GM12873 (cell line): ENCODE measurements around the gene CWC25.

Experiments used
- TF ChIP-seq, protein P1 (sequence below): IDR thresholded peaks from 2 replicates; pipeline ENCODE4 v1.5.1; 2012; ENCODE audit warnings: low read depth, mild to moderate bottlenecking, moderate library complexity, low read length, control low read depth; ENCODE audit not compliant: insufficient read depth; ENCODE audit errors: missing control alignments

CWC25 gene

DNA sequence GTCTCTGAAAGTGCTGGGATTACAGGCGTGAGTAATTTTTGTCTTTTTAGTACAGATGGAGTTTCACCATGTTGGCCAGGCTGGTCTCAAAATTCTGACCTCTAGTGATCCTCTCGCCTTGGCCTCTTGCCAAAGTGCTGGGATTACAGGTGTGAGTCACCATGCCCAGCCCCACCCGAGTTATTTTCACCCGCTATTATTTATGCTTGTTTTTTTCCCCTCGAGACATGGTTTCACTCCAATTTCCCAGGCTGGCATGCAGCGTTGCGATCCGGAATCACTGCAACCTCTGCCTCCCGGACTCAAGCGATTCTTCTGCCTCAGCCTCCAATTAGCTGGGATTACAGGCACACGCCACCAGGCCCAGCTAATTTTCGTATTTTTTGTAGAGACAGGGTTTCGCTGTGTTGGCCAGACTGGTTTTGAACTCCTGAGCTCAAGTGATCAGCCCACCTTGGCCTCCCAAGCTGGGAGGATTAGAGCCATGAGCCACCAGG is 19.2 kb upstream of the CWC25 start:
- TF ChIP-seq, protein P1, sequence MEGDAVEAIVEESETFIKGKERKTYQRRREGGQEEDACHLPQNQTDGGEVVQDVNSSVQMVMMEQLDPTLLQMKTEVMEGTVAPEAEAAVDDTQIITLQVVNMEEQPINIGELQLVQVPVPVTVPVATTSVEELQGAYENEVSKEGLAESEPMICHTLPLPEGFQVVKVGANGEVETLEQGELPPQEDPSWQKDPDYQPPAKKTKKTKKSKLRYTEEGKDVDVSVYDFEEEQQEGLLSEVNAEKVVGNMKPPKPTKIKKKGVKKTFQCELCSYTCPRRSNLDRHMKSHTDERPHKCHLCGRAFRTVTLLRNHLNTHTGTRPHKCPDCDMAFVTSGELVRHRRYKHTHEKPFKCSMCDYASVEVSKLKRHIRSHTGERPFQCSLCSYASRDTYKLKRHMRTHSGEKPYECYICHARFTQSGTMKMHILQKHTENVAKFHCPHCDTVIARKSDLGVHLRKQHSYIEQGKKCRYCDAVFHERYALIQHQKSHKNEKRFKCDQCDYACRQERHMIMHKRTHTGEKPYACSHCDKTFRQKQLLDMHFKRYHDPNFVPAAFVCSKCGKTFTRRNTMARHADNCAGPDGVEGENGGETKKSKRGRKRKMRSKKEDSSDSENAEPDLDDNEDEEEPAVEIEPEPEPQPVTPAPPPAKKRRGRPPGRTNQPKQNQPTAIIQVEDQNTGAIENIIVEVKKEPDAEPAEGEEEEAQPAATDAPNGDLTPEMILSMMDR = no peak

DNA sequence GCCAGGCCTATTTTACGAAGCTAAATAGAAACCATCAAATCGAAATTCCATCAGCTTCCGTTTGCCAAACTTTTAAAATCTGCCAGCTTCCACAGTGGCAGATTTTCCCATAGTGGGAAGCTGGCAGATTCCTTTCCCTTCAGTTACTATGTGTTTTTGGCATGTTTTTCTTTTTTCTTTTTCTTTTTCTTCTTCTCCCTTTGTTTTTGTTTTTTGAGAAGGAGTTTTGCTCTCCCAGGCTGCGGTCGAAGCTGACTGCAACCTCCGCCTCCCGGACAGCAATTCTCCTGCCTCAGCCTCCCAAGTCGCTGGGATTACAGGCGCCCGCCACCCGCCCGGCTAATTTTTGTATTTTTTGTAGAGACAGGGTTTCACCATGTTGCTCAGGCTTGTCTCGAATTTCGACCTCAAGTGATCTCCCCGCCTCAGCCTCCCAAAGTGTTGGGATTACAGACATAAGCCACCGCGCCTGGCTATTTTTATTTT is 684 bp upstream of the CWC25 start:
- TF ChIP-seq, protein P1 = no peak

DNA sequence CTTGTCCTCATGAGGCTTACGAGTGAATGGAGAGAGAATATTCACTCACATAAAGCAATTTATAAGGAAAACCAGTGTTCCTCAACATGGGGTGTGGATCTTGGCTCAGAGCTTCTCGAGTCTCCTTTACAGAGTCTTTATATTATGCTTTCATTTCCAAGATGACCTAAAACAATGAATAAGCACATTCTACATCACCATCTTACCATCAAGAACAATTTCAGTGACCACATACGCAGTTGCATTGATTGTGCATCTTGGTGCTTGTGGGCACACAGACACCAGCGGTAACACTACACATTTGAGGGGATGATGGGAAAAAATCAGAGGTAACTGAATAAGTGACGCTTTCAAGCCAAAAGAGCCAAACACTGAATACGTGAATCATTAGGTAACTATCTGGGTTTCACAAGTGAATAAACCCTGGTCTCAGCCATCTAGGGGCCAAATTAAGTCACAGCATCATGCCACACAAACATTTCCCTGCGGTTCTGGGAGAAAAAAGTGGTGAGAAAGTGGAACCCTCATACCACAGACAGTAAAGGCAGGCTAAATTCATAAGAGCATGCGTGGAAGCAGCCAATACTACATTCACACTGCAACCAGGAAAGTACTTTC is 9.4 kb downstream of the CWC25 start:
- TF ChIP-seq, protein P1 = peak; percentile 29

DNA sequence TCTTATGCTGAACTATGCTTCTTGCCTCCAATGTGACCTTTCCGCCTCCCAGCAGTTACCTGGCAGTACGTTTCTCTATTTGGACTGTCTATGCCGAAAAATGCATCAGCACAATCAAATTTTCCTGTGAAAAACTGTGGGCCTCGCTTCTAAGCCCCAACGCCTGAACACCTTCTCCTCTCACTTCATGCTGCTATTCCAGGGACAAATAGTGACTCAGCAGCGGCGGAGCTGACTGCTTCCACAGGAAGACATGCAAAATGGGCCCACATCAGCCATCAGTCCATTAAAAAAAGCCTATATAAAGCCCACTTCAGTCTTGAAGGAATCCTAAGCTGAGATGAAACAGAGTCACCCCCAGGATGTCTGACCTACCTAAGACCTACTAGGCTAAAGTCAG is 15.3 kb downstream of the CWC25 start:
- TF ChIP-seq, protein P1 = no peak

DNA sequence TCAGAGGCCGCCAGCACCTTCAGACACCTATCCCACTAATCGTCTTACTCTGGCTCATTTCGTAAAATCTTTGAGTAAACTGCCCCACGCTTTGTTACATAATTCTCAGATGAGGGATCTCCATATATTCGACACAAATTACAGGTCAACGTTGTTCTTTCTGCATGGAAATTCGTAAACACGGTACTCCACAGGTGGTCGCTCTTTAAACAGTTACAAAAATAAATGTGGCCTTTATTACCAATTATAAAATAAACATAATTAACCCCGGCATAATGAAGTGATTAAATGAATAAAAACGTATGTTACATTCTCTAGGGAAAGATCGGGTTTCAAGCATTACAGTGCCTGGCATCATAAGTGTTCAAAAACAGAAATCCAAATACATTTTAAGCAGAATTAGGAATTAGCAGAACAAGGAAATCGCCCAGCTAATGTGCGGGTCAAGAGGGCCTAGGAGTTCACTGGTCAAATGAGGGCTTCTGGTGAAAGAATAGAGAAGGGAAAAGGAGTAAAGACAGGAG is 24.8 kb downstream of the CWC25 start:
- TF ChIP-seq, protein P1 = no peak

DNA sequence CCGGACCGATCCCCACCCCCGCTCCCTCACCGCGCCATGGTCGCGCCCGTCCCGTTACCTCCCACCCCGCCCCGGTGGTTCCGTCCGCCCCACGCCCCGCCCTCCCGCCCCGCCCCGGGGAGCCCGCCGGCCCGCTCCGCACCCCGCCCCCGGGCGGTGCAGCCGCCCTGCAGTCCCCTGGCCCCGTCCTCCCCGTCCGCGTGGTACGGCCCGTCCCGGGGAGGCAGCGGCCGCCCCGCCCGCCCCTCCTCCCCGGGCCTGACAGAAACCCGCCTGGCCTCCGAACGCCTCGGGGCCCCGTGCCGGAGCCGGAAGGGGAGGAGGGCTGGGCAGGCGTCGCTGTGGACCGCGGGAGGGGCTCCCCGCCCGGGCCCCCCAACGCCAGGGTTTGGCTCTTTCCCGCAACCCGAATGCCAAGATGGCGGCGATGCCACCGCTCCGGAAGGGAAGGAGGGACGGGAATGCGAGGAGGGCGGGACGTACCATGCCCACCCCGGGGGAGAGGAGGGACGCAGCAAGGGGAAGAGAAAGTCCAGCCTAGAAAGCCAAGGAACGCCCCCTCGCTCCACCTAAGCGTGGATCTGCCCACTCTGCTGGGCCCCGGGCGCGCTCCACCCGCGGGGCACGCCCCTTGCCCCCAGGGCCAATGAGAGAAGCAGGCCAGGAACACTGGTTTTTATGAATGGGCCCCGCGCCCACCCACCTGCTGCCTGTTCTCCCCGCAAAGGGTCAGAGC is 25.5 kb downstream of the CWC25 start, which contains the start of gene PIP4K2B:
TSS of gene PIP4K2B (minus strand) at position 56 of the 736 bp plus-strand sequence. CDS start 132 bp downstream, outside the sequence.
- TF ChIP-seq, protein P1 = no peak
